IPS DF 4.7 (cell line): ENCODE results near the gene SCAMP2.
"Not testable (repeated sequence)": the region's sequence is repeated elsewhere in the genome, so short reads cannot be mapped to it uniquely, and the experiment has no call there.

ENCODE experiments used
- DNase-seq: peaks from one replicate; pipeline ENCODE4 v3.0.0-alpha.2; 2013; ENCODE audit warnings: low spot score; ENCODE audit errors: extremely low read depth

Gene SCAMP2

DNA sequence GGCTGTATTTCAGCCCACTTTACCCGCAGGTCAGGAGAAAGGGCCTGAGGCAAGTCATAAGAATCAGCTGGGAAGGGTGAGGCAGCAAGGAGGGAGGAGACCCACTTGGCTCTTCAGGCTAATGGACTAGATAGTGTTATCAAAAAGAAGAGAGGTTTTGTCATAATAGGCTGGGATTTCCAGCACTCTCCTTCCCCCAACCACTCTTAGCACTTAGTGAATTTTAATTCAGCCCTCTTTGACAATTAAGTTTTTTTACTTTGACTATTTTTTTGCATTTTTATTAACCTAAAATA, 17.4 kb upstream of the SCAMP2 start:
- no peak for DNase-seq

DNA sequence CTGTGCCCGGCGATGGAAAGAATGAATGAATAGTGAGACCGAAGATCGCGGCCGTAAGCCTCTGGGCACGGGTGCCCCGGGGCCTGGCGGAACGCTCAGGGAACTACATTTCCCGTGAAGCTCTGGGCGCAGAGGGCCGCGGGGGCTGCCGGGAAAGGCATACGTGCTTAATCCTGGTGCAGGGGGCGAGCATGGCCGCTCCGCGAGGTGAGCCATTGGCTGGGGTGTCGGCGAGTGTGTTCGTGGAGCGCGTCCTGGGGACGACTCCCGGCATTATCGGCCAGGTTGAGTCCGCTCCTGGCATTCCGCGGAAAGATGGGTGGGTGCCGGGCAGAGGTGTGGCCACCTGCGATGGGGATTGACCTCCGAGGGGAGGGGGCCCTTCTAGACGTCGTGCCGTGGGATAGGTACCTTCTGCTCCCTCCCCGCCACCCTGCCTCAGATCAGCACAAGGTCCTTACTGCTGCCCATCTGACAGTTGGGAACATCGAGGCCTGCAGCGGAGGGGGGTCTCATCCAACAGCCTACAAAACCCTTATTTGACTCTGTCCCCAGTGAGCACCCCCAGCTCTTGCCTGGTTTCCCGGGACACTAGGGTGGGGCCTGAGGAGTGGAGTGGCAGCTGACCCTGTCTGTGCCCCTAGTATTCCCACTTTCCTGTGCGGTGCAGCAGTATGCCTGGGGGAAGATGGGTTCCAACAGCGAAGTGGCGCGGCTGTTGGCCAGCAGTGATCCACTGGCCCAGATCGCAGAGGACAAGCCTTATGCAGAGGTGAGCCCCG, 16.9 kb upstream of the SCAMP2 start, which contains the start of gene MPI:
TSS of gene MPI (plus strand) at position 160 of the 782 bp plus-strand sequence. CDS start at position 192, 32 bp downstream.
- DNase-seq, result no peak

DNA sequence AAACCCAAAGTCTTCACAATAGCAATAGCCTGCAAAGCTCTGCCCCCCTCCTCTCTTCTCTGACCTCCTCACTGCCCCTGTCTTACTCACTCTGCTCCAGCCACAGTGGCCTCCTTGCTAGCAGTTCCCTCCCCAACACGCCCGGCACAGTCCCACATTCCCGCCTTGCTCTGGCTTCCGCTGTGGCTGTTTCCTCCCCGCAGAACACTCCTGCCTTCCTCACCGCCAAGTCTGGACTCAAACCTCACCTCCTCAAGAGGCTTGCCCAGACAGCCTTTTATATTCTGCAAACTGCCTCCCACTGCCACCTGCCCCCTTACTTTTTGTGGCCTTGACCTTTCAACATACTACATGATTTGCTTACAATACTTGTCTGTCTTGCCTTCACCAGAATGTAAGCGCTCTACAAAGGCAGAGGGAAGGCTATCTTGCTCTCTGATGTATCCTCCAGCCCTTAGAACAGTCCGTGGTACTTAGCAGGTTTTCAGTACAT, 16.3 kb upstream of the SCAMP2 start:
- DNase-seq, result no peak

GRCh38 chr15:74888716-74889115, 15.6 kb upstream of the SCAMP2 start:
- no peak for DNase-seq

GRCh38 chr15:74887537-74888193, 14.5 kb upstream of the SCAMP2 start:
- DNase-seq, result not testable (repeated sequence)

DNA sequence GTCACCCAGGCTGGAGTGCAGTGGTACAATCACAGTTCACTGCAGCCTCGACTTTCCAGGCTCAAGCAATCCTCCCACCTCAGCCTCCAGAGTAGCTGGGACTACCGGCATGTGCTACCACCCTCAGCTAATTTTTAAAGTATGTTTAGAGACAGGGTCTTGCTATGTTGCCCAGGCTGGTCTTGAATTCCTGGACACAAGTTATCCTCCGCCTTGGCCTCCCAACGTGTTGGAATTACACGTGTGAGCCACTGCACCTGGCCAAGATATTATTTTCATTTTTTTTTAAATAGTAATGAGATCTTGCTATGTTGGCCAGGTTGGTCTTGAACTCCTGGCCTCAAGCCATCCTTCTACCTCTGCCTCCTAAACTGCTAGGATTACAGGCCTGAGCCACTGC, 12.3 kb upstream of the SCAMP2 start:
- no peak for DNase-seq

DNA sequence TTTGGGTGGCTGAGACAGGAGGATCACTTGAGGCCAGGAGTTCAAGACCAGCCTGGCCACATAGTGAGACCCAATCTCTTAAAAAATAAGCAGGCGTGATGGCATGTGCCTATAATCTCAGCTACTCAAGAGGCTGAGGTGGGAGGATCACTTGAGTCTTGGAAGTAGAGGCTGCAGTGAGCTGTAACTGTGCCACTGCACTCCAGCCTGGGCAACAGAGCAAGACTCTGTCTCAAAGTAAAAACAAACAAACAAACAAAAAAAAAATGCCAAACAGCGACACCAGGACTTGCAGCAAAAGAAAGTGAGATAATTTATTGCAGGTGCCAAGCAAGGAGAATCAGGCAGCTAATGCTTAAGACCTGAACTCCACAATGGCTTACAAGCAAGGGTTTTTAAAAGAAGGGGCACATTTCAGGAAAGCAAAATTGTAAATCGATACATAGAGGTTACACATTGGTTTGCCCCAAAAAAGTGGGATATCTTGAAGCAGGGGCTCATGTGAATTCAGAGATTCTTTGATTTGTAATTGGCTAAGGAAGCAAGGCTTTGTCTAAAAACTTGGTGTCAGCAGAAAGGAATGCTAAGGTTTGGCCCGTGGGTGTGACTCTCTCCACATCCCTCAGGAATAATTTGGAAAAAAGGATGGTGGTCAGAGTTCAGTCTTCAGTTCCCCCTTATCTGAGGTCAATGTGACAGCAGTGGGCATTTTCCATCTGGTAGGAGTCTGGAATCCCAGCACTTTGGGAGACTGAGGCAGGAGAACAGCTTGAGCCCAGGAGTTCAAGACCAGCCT, 11.5 kb upstream of the SCAMP2 start:
- DNase-seq, result no peak

DNA sequence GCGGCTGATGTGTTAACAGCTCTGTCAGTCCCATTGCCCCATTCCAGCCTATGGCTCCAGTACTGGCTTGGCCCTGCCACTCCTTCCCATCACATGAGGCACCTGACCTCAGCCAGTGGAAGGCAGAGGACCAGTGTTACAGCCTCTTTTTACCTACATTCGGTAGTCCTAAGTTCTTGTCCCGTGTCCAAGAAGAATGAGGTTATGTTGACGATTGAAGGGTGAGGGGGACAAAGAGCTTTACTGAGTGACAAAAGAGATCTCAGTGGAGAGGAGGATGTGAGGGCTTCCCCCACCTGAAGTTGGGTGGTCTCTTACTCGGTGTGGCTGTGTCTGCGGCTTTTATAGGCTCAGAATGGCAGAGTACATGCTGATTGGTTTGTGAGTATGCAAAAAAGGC, 9.4 kb upstream of the SCAMP2 start:
- no peak for DNase-seq

DNA sequence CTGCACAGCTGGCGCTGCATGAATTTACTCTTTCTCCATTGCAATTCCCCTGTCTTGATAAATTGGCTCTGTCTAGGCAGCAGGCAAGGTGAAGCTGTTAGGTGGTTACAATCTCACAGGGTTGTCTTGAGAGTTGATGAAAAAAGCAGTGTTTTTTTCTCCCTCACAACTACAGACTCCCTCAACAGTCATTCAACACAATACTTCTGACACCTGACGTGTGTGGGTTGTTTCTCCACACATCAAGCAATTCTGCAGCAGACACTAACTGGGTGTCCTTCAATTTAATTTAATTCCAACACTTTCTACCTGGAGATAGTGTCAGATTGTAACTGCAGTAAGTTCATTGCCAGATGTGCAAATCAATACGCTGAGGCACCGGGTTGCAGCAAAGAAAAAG, 5.1 kb upstream of the SCAMP2 start:
- no peak for DNase-seq

GRCh38 chr15:74873756-74874424, 725 bp upstream of the SCAMP2 start:
- DNase-seq, result no peak

GRCh38 chr15:74872702-74873035, 496 bp downstream of the SCAMP2 start:
- DNase-seq, result no peak

GRCh38 chr15:74870436-74871215, 2.5 kb downstream of the SCAMP2 start:
- DNase-seq, result no peak

DNA sequence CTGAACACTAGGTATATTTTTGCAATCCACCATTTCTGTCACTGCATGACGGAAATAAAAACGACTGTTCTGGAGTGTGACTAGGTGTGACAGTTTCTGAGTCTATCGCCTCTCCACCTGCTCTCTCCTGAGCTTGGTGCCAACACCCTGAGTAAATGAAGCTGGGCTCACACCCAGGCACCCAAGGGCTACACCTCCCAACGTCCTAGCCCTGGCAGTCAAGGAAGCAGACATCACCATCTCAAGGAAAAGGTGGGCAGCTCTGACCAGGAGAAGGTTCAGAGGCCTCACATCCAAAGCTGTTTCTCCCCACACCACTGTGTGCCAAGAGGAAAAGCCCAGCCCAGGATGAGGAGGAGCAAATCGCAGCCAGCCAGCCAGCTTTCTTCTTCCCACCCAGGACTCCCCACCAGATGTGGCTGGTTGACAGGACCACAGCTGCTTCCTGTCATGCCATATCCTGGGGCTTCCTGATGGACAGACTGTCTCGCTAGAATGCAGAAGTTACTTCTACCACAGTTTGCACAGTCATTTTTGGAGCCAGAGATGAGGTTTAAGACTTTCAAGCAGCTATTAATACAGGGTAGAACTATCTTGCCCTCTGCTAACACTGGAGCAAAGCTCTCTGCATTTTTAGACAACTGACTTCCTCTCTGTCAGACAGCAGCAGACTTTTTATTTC, 3.3 kb downstream of the SCAMP2 start:
- DNase-seq, result no peak

- DNase-seq, result no peak
Measured at GRCh38 chr15:74869372-74869725, 3.8 kb downstream of the SCAMP2 start.

DNA sequence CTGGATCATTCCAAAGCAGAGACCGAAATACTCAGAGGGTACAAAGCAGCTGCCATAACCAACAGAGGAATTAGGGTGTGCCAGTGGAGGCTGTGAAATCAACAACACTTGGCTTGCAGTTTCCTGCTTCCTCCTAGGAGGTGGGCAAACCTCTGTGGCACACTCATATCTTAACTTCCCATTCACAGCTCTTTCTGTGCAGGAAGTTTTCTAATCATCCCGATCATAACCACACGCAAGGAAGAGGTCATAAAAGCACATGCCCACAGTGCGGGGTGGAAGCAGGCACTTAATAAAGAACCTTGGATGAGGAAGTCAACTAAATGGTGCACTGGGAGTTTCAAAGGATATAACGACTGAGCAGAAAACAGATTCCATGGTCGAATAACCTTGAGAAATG, 5.1 kb downstream of the SCAMP2 start:
- no peak for DNase-seq

DNA sequence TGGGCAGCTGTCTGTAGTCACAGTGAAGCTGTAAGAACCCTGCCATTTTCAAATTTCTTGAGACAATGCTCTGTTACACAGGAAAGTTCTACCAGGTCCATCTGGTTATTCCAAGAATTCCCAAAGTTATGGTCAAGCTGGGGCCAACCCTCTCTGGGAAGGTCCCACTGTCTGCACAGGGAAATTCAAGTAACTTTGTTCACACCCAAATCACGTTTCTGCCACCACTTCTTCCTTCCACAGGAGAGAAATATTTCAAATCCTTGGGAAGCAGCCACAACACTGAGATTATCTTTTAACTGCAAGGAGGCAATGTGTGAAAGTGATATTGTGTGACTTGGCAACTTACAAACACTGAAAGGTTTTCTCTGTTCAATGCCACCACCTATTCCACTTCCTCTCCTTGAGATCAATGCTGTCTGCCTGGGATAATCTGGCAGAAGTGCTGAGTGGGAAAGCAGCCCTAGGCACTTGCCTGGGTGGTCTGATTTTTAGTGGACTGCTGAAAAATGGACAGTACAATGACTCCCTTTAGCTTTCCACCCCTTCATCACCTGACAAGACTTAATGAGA, 5.6 kb downstream of the SCAMP2 start:
- no peak for DNase-seq

- no peak for DNase-seq
Measured at GRCh38 chr15:74866090-74866489, 7.1 kb downstream of the SCAMP2 start.

GRCh38 chr15:74865316-74865715, 7.8 kb downstream of the SCAMP2 start:
- DNase-seq, result no peak

DNA sequence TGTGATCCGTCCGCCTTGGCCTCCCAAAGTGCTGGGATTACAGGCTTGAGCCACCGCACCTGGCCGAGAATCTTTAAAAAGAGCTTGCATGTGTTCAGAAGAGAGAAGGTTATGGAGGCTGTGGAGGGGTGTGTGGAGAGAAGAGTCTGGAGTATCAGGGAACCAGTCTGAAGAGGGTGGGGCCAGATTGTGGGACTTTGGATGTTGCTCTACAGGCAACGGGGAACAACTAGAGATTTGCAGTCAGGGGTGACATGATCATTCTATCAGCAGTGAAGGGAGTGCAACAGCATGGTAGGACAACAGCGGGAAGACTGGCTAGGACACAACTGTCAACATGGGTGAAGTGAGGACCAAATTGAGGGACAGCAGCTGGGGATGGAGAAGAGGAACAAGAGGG, 8.9 kb downstream of the SCAMP2 start:
- DNase-seq, result no peak
